Stimulated activated CD4-positive, alpha-beta T cell treated with anti-CD3 and anti-CD28 coated beads, Interleukin-1b, Interleukin-23, amount 100 ng/mL, for 4 hours (primary cell): ENCODE data around the gene FGF21.
"Not testable (repeated sequence)": the region's sequence is repeated elsewhere in the genome, so short reads cannot be mapped to it uniquely, and the experiment has no call there.

Source experiments
- DNase-seq, 2 donors: peaks; one replicate each; pipeline ENCODE4 v3.0.0-alpha.2; 2020; ENCODE audit warnings: low read depth in 2 of 2

FGF21 gene

GRCh38 chr19:48751845-48752495 lies 3.4 kb upstream of the FGF21 start:
- DNase-seq: no peak

DNA sequence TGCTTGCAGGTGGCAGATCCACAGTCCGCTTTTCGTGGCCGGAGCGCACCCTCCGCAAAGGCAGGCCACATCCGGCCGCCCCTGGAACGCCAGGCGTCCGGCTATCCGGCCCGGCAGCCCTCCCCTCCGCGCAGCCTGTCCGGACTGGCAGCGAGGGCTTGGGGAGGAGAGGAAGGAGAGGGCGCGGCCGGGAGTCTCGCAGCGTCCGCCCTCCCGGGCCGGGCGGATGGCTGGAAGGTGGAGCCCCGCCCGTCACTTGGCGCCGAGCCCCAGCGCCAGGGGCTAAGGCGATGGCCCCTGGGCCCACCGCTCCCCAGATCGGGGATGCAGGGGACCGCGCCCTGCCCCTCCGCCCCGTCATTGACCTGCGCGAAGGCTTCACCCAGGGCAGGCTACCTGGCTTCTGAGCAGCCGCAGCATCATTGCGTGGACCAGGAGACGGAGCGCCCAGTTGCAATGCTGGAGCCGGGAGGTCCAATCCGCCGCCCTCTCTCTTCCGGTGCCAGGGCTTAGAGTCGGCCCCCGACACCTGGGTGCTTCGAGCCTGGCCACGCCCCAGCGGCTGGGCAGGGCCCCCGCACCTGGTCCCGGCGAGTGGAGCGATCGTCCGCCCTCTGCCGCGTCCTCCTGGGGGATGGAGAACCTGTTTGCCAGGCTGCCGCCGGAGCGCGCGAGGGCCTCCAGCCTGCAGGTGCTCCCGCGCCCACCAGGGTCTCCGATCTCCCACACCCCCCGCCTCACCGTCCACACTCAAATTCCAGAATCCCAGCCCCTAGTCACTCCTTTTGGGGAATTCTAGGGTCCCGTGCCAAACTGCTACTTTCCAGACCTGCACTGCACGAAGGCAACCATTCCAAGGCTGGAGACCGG lies 2.6 kb upstream of the FGF21 start, which contains the start of gene FUT1:
TSS of gene FUT1 (minus strand) at position 146 of the 870 bp plus-strand sequence. CDS start 1,360 bp downstream, outside the sequence.
- no peak for DNase-seq

GRCh38 chr19:48755787-48756186 lies 463 bp downstream of the FGF21 start:
- no peak for DNase-seq

GRCh38 chr19:48756212-48756611 lies 888 bp downstream of the FGF21 start:
- no peak for DNase-seq

DNA sequence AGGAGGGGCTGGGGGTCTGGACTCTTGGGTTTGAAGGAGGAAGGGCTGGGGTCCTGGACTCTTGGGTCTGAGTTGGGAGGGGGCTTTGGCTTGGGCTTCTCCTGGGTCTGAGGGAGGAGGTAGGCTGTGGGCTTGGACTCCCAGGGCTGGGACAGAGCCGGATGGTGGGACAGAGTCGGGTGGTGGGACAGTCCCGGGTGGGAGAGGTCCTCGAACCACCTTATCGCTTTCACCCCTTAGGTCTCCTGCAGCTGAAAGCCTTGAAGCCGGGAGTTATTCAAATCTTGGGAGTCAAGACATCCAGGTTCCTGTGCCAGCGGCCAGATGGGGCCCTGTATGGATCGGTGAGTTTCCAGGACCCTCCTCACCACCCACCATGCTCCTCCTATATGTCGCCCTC lies 1.4 kb downstream of the FGF21 start:
- no peak for DNase-seq

DNA sequence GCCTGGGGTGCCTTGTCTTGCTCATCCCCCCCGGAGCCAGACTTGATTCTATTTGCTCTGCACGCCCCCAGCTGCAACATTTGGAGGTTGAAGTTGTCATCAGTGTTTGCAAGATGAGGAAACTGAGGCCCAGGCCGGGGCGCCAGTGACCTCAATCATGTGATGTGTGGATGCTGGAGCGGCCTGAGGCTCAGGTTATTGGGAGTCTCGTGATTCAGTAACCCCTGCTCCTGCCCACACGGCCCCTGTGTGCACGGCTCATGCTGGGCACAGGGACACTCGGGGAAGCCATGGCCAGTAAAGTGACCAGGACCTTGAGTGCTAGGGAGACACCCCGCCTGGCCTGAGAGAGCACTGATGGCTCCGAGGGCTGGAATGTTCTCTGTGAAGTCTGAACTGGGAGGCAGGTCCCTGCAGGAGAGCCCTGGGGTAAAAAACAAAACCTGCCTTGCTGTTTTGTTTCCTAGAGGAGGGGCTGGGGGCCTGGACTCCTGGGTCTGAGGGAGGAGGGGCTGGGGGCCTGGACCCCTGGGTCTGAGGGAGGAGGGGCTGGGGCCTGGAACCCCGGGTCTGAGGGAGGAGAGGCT lies 1.9 kb downstream of the FGF21 start:
- DNase-seq: no peak

- DNase-seq: no peak
These were observed 2.4 kb downstream of the FGF21 start for GRCh38 chr19:48757741-48758144.

DNA sequence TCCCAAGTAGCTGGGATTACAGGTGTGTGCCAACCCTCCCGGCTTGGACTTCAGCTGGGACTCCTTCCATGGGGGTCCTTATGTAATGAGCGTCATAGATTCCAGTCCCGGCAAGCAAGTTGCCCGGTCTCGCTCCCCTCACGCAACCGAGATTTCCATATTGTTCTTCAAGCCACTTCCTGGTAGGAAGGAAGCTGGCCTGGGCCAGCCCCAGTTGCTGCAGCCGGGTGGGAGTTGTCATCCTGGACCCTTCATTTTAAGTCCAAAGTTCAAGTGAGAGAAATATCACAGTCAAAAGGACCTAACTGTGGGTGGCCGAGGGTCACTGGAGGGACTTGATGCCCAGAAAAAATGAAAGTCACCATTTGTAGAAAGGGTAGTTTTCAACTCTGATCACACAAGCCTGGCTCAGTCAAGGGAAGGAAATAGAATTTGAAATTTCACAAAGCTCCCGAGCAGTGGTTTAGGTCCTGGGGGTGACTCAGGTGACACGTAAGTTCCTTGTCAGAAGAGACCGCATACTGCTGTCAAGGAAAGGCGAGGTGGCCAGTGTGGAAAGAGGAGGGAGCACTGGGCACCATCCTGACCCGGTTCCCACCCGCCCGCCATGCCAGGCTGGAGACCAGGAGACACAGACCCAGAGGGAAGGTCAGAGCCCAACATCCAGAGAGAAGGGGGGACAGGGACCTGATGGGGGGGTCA lies 5.3 kb downstream of the FGF21 start:
- no peak for DNase-seq

- not testable (repeated sequence) for DNase-seq
These were observed 10.5 kb downstream of the FGF21 start for GRCh38 chr19:48765816-48766215.

GRCh38 chr19:48768171-48768753 lies 12.9 kb downstream of the FGF21 start:
- not testable (repeated sequence) for DNase-seq

DNA sequence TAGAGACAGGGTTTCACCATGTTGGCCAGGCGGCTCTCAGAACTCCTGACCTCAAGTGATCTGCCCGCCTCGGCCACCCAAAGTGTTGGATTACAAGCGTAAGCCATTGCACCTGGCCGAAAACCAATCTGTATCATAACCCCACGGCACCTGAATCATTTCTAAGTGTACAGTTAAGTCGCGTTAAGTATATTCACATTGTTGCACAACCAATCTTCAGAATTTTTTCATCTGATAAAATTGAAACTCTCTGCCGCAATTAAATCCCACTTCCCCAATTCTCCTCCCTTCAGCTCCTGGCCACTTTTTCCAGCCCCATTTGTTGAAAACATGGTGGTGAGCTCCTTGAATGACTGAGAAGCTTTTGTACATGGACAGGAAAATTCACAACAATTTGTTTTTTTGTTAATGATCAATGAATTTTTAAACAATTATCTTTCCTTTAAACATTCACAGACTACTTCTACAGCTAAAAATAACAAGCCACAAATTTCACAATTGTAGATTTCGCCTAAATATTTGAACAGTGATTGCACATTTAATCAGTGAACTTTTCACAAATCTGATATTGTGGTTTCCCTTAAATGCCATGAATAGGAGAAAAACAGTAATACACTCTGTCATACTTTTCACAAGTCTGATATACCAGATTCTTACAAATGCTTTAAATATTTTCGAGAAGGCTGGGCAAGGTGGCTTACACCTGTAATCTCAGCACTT lies 13.8 kb downstream of the FGF21 start:
- no peak for DNase-seq

- no peak for DNase-seq
These were observed 14.9 kb downstream of the FGF21 start for GRCh38 chr19:48770266-48770665.

GRCh38 chr19:48770734-48771472 lies 15.6 kb downstream of the FGF21 start:
- no peak for DNase-seq

DNA sequence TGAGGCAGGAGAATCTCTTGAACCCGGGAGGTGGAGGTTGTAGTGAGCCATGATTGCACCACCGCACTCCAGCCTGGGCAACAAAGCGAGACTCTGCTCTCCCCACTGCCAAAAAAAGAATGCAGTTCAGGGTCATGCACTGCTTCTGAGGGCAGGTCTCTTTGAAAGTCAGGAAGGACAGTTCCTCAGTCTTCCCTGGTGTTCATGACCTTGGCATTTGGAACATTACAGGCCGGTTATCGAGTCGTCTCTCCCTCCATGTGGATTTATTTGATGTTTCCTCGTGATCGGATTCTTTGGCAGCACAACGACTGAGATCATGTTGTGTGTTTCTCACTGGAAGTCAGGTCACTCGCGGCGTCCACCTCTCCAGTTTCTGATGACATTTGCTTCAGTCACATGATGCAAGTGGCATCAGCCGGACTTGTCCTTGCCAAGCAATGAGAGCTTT lies 17.2 kb downstream of the FGF21 start:
- no peak for DNase-seq

- DNase-seq: no peak
These were observed 21.8 kb downstream of the FGF21 start for GRCh38 chr19:48777139-48777538.

GRCh38 chr19:48777720-48778119 lies 22.4 kb downstream of the FGF21 start:
- no peak for DNase-seq

DNA sequence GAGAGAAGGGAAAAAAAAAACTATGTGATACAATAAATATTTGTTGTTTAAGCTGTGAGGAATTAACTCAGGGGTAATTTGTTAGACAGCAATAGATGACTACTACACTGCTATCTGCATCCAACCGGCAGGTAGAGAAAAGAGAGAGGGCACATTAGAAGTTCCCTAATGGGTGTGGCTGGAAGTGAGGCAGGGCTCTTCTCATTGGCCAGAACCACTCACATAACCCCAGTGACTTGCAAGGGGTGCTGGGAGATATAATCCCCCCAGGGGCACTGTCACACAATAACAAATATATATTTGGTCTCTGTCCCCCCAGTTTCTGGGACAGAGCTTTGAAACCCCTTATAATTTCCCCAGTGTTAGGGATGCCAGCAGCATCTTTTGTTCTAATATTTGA lies 24.3 kb downstream of the FGF21 start:
- DNase-seq: no peak

- no peak for DNase-seq
These were observed 25.5 kb downstream of the FGF21 start for GRCh38 chr19:48780631-48781391.

- DNase-seq: no peak
These were observed 29.2 kb downstream of the FGF21 start for GRCh38 chr19:48784527-48784926.
